GM12801 (cell line): ENCODE measurements around the gene LYRM9.

Experiments
- TF ChIP-seq, protein P1 (sequence below): IDR thresholded peaks from one replicate; pipeline ENCODE4 v1.5.1; 2011; ENCODE audit warnings: control low read depth; ENCODE audit not compliant: insufficient read length; ENCODE audit errors: extremely low read depth

Gene LYRM9

DNA sequence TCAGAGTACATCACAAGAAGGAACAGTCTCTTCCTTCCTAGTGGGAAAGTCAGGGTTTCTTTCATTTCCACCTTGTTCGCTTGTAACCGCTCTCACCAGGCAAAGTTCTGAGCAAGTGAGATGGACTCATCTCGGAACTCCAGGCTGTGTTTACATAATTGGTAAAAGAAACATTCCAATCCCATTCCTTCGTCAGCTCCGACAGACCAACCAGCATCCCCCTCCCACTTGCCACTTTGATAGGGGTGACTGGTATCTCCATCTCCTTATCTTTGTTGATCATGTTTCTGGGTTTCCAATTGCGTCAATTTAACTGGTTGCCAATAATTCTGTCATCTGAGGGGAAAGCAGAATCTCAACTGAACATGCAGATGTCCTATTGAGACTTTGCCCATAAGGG is 36.8 kb upstream of the LYRM9 start:
- TF ChIP-seq, protein P1, sequence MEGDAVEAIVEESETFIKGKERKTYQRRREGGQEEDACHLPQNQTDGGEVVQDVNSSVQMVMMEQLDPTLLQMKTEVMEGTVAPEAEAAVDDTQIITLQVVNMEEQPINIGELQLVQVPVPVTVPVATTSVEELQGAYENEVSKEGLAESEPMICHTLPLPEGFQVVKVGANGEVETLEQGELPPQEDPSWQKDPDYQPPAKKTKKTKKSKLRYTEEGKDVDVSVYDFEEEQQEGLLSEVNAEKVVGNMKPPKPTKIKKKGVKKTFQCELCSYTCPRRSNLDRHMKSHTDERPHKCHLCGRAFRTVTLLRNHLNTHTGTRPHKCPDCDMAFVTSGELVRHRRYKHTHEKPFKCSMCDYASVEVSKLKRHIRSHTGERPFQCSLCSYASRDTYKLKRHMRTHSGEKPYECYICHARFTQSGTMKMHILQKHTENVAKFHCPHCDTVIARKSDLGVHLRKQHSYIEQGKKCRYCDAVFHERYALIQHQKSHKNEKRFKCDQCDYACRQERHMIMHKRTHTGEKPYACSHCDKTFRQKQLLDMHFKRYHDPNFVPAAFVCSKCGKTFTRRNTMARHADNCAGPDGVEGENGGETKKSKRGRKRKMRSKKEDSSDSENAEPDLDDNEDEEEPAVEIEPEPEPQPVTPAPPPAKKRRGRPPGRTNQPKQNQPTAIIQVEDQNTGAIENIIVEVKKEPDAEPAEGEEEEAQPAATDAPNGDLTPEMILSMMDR = no peak

DNA sequence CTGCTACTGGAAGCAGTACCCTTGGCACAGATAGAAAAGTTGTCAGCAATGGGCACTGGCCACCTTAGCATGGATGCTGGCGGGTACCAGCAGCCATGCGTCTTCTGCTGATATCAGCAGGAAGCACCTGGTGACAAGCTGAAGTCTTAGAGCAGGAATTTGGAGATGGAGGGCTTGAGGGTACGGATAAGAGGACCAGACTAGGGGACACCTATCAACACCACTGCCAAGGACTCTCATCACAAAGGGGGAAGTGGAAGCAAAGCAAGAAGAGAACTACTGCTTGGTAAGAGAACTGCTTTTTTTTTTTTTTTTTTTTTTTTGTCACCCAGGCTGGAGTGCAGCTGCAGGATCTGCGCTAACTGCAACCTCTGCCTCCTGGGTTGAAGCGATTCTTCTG is 35.4 kb upstream of the LYRM9 start:
- TF ChIP-seq, protein P1 = no peak

- TF ChIP-seq, protein P1 = no peak
Observed at GRCh38 chr17:27927781-27928180, 34.6 kb upstream of the LYRM9 start.

DNA sequence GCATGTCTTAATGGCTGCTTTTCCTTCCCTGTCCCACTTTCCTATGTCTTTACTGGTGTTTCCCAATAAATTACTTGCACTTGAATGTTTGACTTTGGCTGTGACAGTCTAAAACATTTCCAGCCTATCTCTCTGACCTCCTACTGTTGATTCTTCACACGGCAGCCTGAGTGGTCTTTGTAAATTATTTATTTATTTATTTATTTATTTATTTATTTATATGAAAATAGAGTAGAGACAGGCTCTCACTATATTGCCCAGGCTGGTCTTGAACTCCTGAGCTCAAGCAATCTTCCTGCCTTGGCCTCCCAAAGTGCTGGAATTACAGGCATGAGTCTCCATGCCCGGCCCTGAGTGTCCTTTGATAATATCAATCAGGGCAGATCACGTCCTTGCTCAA is 28.4 kb upstream of the LYRM9 start:
- TF ChIP-seq, protein P1 = no peak

DNA sequence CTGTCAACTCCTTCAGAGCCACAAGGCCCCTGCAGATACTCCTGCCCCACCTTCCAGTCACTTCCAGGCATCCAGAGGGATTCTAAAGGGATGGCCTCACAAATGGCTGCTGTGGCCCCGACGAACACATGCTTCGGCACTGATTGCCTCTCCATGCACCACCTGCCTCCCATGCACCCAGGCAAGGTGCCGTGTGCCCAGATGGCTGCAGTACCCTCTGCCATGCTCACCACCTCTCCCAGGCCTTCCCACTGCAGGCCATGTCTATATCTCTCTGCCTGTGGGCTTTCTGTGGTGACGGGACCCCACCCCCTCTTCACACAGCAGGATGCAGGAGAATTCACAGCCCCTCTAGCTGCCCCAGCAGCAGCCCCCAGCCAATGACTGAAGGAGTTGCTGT is 27.9 kb upstream of the LYRM9 start:
- TF ChIP-seq, protein P1 = no peak

GRCh38 chr17:27920569-27920968 is 27.4 kb upstream of the LYRM9 start:
- TF ChIP-seq, protein P1 = no peak

DNA sequence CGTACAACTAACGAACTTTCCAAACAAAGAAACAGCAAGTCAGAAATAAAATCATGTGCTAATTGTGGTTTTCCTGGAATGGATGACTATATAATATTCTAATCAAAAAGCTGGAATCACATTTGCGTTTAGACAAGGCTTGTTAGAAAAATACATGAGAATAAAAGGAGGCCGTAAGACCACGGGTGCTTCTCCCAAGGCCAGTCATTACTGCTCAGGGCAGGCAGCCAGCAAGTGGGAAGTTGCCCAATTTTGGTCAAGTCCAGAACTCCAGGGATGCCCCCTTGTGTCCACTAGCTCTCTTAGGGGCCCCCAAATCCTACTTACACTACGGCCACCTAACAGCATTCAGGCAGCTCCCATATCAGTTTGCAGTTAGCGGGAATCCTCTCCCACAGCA is 25.9 kb upstream of the LYRM9 start:
- TF ChIP-seq, protein P1 = no peak

DNA sequence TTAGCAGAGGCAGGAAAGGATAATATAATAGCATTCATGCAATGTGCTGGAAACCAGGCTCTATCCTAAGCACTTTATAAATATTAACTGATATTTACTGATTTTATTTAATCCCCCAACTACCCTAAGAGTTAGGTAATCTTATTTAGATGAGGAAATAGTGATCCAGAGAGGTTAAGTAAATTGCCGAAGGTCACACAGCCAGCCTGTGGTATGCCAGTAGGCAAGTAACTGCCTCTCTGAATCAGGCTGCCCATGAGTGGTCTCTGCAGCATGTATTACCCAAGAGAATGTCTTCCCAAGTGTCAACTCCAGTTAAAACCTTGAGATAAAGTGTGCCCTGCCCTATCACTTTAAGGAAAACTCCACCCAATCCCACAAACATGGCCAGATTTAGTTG is 25.3 kb upstream of the LYRM9 start:
- TF ChIP-seq, protein P1 = no peak
